K562 (cell line): Measurements from ENCODE around the gene TNFRSF6B. TPM values are rescaled to one million over a fixed set of nuclear protein-coding genes. Genes with fewer than 3 reads are reported as not detected.

Experiments used
- ATAC-seq: fragments of 200-7000 bp; cut with Tn5 transposase; 3 replicates; pipeline ENCODE4 v1.9.1; 2020; ENCODE audit warnings: moderate library complexity
- BruUV-seq: library from RNA; stranded (reverse); fragments of 400-500 nt; replicated peaks from 2 replicates; lab custom pipeline; 2021; lab: Mats Ljungman, UMichigan
- CTCF ChIA-PET: fragments of 300-600 bp; formaldehyde crosslinking; extraction: SDS; loops from one replicate; lab custom pipeline; 2021; ENCODE audit warnings: low intra/inter-chr PET ratio; lab: Yijun Ruan, JAX
- POLR2A ChIA-PET: fragments of 300-600, 350-650 bp; sonication (Branson Sonifier 250); formaldehyde crosslinking; extraction: SDS; loops from one replicate; lab custom pipeline; 2021; ENCODE audit warnings: antibody characterized with exemption, inconsistent platforms; lab: Yijun Ruan, JAX
- DNase-seq, 4 experiments: peaks; one replicate each; pipeline versions ENCODE4 v3.0.0 to v3.0.0-alpha.2; 2011 to 2018; ENCODE audit warnings: low spot score in 3 of 4, mixed read lengths in 3 of 4; ENCODE audit errors: extremely low read depth in 1 of 4
- FAIRE-seq: peaks from 2 replicates; lab custom pipeline; 2011; peaks lifted over from hg19 to GRCh38; lab: Jason Lieb, UNC
- H2AFZ ChIP-seq: 2 replicates; pipeline ENCODE4 v1.6.0; 2011; ENCODE audit warnings: low read depth, low read length, control low read depth, inconsistent platforms
- H3K27ac ChIP-seq: fragments of 200-600 bp; 3 replicates; pipeline ENCODE4 v1.8.0; 2011; ENCODE audit warnings: low read depth, mild to moderate bottlenecking, control low read depth, inconsistent platforms, low read length, moderate library complexity, mixed read lengths; ENCODE audit errors: extremely low read depth
- H3K27me3 ChIP-seq, 2 experiments: fragments of 300-600 bp in 1 of 2; 2 replicates in 1 of 2; 3 replicates in 1 of 2; pipeline versions ENCODE4 v1.6.0 to v1.8.0; 2011; ENCODE audit warnings: inconsistent platforms in 2 of 2, low read length in 2 of 2, mild to moderate bottlenecking in 1 of 2, mixed read lengths in 1 of 2, moderate library complexity in 1 of 2; ENCODE audit not compliant: control insufficient read depth in 2 of 2, insufficient read depth in 2 of 2
- H3K36me3 ChIP-seq: fragments of 300-600 bp; 3 replicates; pipeline ENCODE4 v1.8.0; 2011; ENCODE audit warnings: mild to moderate bottlenecking, low read length, inconsistent platforms; ENCODE audit not compliant: control insufficient read depth, insufficient read depth
- H3K4me1 ChIP-seq, 2 experiments: fragments of 200-600 bp in 1 of 2; replicated peaks in 1 of 2; 2 replicates in 1 of 2; 3 replicates in 1 of 2; pipeline versions ENCODE4 v1.5.1 to v1.8.0; 2011; ENCODE audit warnings: inconsistent platforms in 2 of 2, low read length in 2 of 2, mild to moderate bottlenecking in 1 of 2, mixed read lengths in 1 of 2, moderate library complexity in 1 of 2; ENCODE audit not compliant: control insufficient read depth in 2 of 2, insufficient read depth in 2 of 2
- H3K4me2 ChIP-seq: 2 replicates; pipeline ENCODE4 v1.6.1; 2011; ENCODE audit warnings: low read length, control low read depth, inconsistent platforms, mixed read lengths; ENCODE audit not compliant: insufficient read depth
- H3K4me3 ChIP-seq: fragments of 200-600 bp; sonication (generic), shearing (Covaris generic); 2 replicates; pipeline ENCODE4 v1.5.1; 2016; ENCODE audit warnings: control low read depth, inconsistent platforms
- H3K79me2 ChIP-seq: fragments of 200-600 bp; 3 replicates; pipeline ENCODE4 v1.8.0; 2011; ENCODE audit warnings: low read length, inconsistent platforms; ENCODE audit not compliant: control insufficient read depth, insufficient read depth
- H3K9ac ChIP-seq, 2 experiments: 2 replicates each; pipeline versions ENCODE4 v1.6.0 to v1.6.1; 2011; ENCODE audit warnings: low read depth in 2 of 2, low read length in 2 of 2, control low read depth in 1 of 2, inconsistent platforms in 1 of 2, mild to moderate bottlenecking in 1 of 2, mixed read lengths in 1 of 2; ENCODE audit not compliant: insufficient read depth in 1 of 2
- H3K9me1 ChIP-seq: one replicate; pipeline ENCODE4 v1.6.0; 2011; ENCODE audit warnings: inconsistent platforms, mild to moderate bottlenecking, low read length, moderate library complexity; ENCODE audit not compliant: control insufficient read depth, insufficient read depth
- H3K9me3 ChIP-seq: replicated peaks from 2 replicates; pipeline ENCODE4 v1.5.1; 2011; ENCODE audit warnings: low read depth, low read length, inconsistent platforms; ENCODE audit not compliant: control insufficient read depth, insufficient read depth
- H4K20me1 ChIP-seq: replicated peaks from 2 replicates; pipeline ENCODE4 v1.6.1; 2011; ENCODE audit warnings: low read length, inconsistent platforms, mixed read lengths; ENCODE audit not compliant: control insufficient read depth, insufficient read depth
- ARID3B ChIP-seq: fragments of 250-450 bp; sonication (Bioruptor Pico); IDR thresholded peaks from 2 replicates; pipeline ENCODE4 v1.4.0; 2020; ENCODE audit warnings: borderline replicate concordance
- CBFA2T3 ChIP-seq: fragments of 450-650 bp; IDR thresholded peaks from 2 replicates; pipeline ENCODE4 v1.6.1; 2017
- CC2D1A ChIP-seq: fragments of 450-650 bp; IDR thresholded peaks from 2 replicates; pipeline ENCODE4 v1.6.1; 2017; ENCODE audit warnings: mild to moderate bottlenecking
- CXXC5 ChIP-seq: fragments of 250-450 bp; sonication (Bioruptor Pico); IDR thresholded peaks from 2 replicates; pipeline ENCODE4 v1.8.0; 2022; ENCODE audit warnings: inconsistent platforms, mild to moderate bottlenecking, moderate library complexity
- ELF4 ChIP-seq: fragments of 450-650 bp; formaldehyde crosslinking; IDR thresholded peaks from 2 replicates; pipeline ENCODE4 v1.4.0; 2022; ENCODE audit warnings: missing genetic modification characterization
- FOSL1 ChIP-seq: fragments of 200-800 bp; sonication (Bioruptor generic); conservative IDR thresholded peaks from 2 replicates; pipeline ENCODE4 v1.6.1; 2016; ENCODE audit warnings: missing genetic modification characterization, missing compliant biosample characterization
- NFXL1 ChIP-seq: fragments of 450-650 bp; formaldehyde crosslinking; IDR thresholded peaks from 2 replicates; pipeline ENCODE4 v1.4.0; 2021; ENCODE audit warnings: mild to moderate bottlenecking
- NR1H2 ChIP-seq: sonication (generic); formaldehyde crosslinking; IDR thresholded peaks from 2 replicates; pipeline ENCODE4 v1.4.0; 2020; ENCODE audit warnings: mild to moderate bottlenecking, missing genetic modification reagents
- PREB ChIP-seq: sonication (generic); formaldehyde crosslinking; IDR thresholded peaks from 2 replicates; pipeline ENCODE4 v1.8.1; 2023; ENCODE audit warnings: mild to moderate bottlenecking, missing genetic modification reagents
- ZBTB1 ChIP-seq: sonication (generic); formaldehyde crosslinking; IDR thresholded peaks from 2 replicates; pipeline ENCODE4 v1.8.1; 2023; ENCODE audit warnings: missing genetic modification reagents, low read depth, mild to moderate bottlenecking, borderline replicate concordance
- ZFP36 ChIP-seq: fragments of 150-350 bp; IDR thresholded peaks from 2 replicates; pipeline ENCODE4 v1.6.1; 2018; ENCODE audit warnings: low read length, low read depth; ENCODE audit not compliant: partially characterized antibody
- ZFPM2 ChIP-seq: fragments of 250-450 bp; sonication (Bioruptor Pico); IDR thresholded peaks from 2 replicates; pipeline ENCODE4 v1.5.1; 2022; ENCODE audit warnings: mild to moderate bottlenecking
- ZNF175 ChIP-seq: fragments of 200-800 bp; sonication (Bioruptor generic); IDR thresholded peaks from 2 replicates; pipeline ENCODE4 v1.6.1; 2016; ENCODE audit warnings: low read depth, mild to moderate bottlenecking, missing genetic modification characterization, missing compliant biosample characterization
- ZNF274 ChIP-seq: IDR thresholded peaks from 2 replicates; pipeline ENCODE4 v1.6.1; 2011; ENCODE audit warnings: low read depth, mild to moderate bottlenecking, low read length, moderate library complexity, borderline replicate concordance
- WGBS: fragments of 100-300 bp; shearing (Covaris generic); methylation state at CpG from one replicate; pipeline ENCODE4 v1.1.6; 2016; ENCODE audit warnings: low coverage, mixed read lengths; ENCODE audit not compliant: insufficient coverage; ENCODE audit errors: missing lambda C conversion rate; 5-methylcytosine and 5-hydroxymethylcytosine counted together
- in situ Hi-C: fragments of 300-500 bp; cut with MboI; formaldehyde crosslinking; loops from 4 replicates; pipeline ENCODE4 v1.15.0; 2018; ENCODE audit warnings: inconsistent platforms, mixed read lengths
- intact Hi-C: fragments of 100-400 bp; cut with micrococcal nuclease; formaldehyde crosslinking; loops from 2 replicates; pipeline ENCODE4 v1.14.2; 2022
- polyA plus RNA-seq, 8 experiments: library from polyadenylated mRNA; depleted of rRNA in 4 of 8; stranded (reverse) in 5 of 8; unstranded in 3 of 8; fragments of >200 nt; fragmentation: Nextera tagmentation in 2 of 8; fragmentation: Illumina TruSeq in 1 of 8; extraction: Ambion mirVana in 2 of 8; extraction: Trizol in 1 of 8; gene quantifications; 2 replicates each; pipeline versions ENCODE4 v1.2.1 to v1.2.3, GENCODE V29; 2011 to 2014; ENCODE audit warnings: inconsistent platforms in 1 of 8, missing spikeins in 1 of 8
- total RNA-seq, 7 experiments: library from RNA; depleted of rRNA in 6 of 7; stranded (reverse); fragments of >200 nt in 6 of 7; fragmentation: Illumina TruSeq in 2 of 7; extraction: Trizol in 2 of 7; gene quantifications; 2 replicates each; pipeline versions ENCODE4 v1.2.1 to v1.2.3, GENCODE V29; 2011 to 2021; ENCODE audit warnings: low replicate concordance in 1 of 7

TNFRSF6B gene
- total and polyA plus RNA-seq, 9 of the 15 experiments (the other 6 are each of a cell fraction or from before 2014, with no cell fraction given) = 0.10 to 3.5 (median 0.32) TPM; not detected in 6

GRCh38 chr20:63706852-63707557 lies 10.6 kb downstream of the TNFRSF6B start (continued):
- TF ChIP-seq CXXC5 (CRISPR knock-in tag) (peak; percentile 47), CC2D1A (peak; percentile 75), ZBTB1 (CRISPR knock-in tag) (no peak), NFXL1 (no peak), ZNF274 (no peak), ZFP36 (no peak), PREB (CRISPR knock-in tag) (no peak)

- H3K27ac ChIP-seq = peak within 1 kb of the TSS; percentile 96
- H3K9me1 ChIP-seq = no peaks in the 10 kb centered on the region
- in situ Hi-C loops (loop anchor here (5.0 kb wide), 1 partner anchor 155 kb away; the partner anchor contains the start of gene ABHD16B), intact Hi-C loops (loop anchor here (2.0 to 10.0 kb wide), 5 partner anchors 77 to 250 kb away; partner anchors contain the start of genes PTK6, TPD52L2 and UCKL1)
- no peaks in the 10 kb centered on the region for H3K9me3 ChIP-seq
- ChIA-PET CTCF (interaction anchor here (0.5 to 2.6 kb wide), 5 partner anchors 157 to 482 kb away, joined by 3 to 18 read pairs (median 6); partner anchors contain the start of genes PTK6 and TPD52L2), POLR2A (interaction anchor here (0.6 to 4.0 kb wide), 14 partner anchors 10 to 188 kb away, joined by 3 to 27 read pairs (median 5); partner anchors contain the start of genes RTEL1, SLC2A4RG and TPD52L2)
- FAIRE-seq (peak; percentile 74), DNase-seq (peak; percentile 83 to 95 (median 86)), ATAC-seq (peak; percentile 92)
- peaks cover 67% of the 10 kb centered on the region for H3K79me2 ChIP-seq
- peak within 1 kb of the TSS; percentile 99 for H3K4me2 ChIP-seq
- H4K20me1 ChIP-seq = peaks cover 22% of the 10 kb centered on the region
- H3K4me1 ChIP-seq = peaks cover 13 to 58% of the 10 kb centered on the region in 2 experiments
- WGBS = 0% methylated on average over 70 of the region's 98 CpGs
- no peaks in the 10 kb centered on the region for H3K27me3 ChIP-seq
- peak within 1 kb of the TSS; percentile 75 for H2AFZ ChIP-seq
- peak within 1 kb of the TSS; percentile 100 for H3K4me3 ChIP-seq
- H3K9ac ChIP-seq = peak within 1 kb of the TSS; percentile 90 to 95
- H3K36me3 ChIP-seq = peaks cover 74% of the 10 kb centered on the region
- BruUV-seq = no TSS peak
- TF ChIP-seq ZFPM2 (CRISPR knock-in tag) (no peak), FOSL1 (tag) (no peak; the same call in 1 of the 2 replicates), ELF4 (CRISPR knock-in tag) (no peak), ARID3B (CRISPR knock-in tag) (0 out of 2 replicates have a peak, but pooled peaks have one; percentile 25), ZNF175 (0 out of 2 replicates have a peak, but pooled peaks have one; percentile 82), NR1H2 (CRISPR knock-in tag) (peak; percentile 93; the same call in 1 of the 2 replicates), CBFA2T3 (0 out of 2 replicates have a peak, but pooled peaks have one; percentile 2)
These were observed 11.3 kb downstream of the TNFRSF6B start, which contains the start of the genes ARFRP1 and ZGPAT for GRCh38 chr20:63707558-63708300. ARFRP1 (minus strand) TSS chr20:63707976; CDS start chr20:63707091, 885 bp downstream. ZGPAT (plus strand) TSS chr20:63708039; CDS start chr20:63708581, 542 bp downstream.
